Measurements from ENCODE around the gene UGT1A9.
A peak's percentile ranks its signal among the peaks of the same experiment; 100 is the strongest.

The UGT1A9 gene

DNA sequence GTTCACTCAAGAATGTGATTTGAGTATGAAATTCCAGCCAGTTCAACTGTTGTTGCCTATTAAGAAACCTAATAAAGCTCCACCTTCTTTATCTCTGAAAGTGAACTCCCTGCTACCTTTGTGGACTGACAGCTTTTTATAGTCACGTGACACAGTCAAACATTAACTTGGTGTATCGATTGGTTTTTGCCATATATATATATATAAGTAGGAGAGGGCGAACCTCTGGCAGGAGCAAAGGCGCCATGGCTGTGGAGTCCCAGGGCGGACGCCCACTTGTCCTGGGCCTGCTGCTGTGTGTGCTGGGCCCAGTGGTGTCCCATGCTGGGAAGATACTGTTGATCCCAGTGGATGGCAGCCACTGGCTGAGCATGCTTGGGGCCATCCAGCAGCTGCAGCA is 88.3 kb downstream of the UGT1A9 start, which contains the start of gene UGT1A1:
UGT1A1 (plus strand) TSS at position 228 of the 400 bp plus-strand sequence; CDS start at position 246, 18 bp downstream.
- TF ChIP-seq CTCF (IDR thresholded peaks at IDR 0.05; ENCODE audit: low read length, missing control alignments), result no peak
- no peak for DNase-seq (ENCODE audit: low read depth)
- no peak within 1 kb of the TSS for H3K4me3 ChIP-seq (replicated peaks; ENCODE audit: low read depth, low read length)

DNA sequence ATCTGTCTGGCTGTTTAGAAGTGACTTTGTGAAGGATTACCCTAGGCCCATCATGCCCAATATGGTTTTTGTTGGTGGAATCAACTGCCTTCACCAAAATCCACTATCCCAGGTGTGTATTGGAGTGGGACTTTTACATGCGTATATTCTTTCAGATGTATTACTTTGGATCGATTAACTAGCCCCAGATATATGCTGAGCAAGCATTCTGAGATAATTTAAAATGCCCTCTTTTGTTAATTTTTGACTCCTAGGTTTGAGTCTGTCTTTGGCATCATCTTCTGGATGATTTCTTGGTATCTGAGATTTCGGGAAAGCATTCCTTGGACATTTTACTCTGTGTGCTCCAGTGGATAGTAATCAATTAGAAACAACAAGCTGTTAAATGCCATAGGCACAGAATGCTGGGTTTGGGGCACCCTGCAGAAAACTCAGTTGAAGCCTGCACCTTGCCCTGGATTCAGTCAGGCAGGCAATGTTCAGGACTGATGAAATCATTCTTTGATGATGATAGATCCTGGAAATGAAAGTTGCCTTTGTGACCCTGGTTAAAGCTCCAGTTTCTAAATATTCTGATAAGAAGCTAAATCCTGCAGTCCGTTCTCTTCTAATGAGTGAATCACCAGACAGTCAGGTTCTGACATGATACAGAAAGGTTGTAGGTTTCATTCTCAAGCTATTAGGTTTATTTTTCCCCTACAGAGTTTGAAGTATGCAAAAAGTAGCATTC is 89.5 kb downstream of the UGT1A9 start:
- TF ChIP-seq CTCF (IDR thresholded peaks at IDR 0.05; ENCODE audit: low read length, missing control alignments), result no peak
- DNase-seq (ENCODE audit: low read depth), result peak; percentile 4
- no peak overlapping the region for H3K4me3 ChIP-seq (replicated peaks; ENCODE audit: low read depth, low read length)

DNA sequence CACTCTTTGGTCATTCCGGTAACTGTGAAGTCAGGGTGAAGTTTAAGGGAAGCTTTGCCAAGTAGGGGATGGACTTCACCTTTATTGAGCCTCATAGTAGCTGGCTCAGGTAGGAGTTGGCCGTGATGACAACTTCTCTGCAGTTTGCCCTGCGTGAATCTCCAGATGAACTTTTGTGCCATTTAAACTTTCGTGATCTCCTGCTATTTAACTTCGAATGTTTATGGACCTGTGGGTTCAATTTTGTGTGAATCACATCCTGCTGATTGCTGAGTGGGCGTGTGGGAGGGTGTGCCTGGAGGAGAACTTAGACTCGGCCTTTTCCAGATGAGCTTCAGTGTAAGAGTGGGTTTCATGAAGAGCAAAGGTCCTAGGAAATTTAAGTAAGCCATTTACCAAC is 92.6 kb downstream of the UGT1A9 start:
- no peak for TF ChIP-seq CTCF (IDR thresholded peaks at IDR 0.05; ENCODE audit: low read length, missing control alignments)
- peak; percentile 66 for DNase-seq (ENCODE audit: low read depth)
- H3K4me3 ChIP-seq (replicated peaks; ENCODE audit: low read depth, low read length), result no peak overlapping the region

DNA sequence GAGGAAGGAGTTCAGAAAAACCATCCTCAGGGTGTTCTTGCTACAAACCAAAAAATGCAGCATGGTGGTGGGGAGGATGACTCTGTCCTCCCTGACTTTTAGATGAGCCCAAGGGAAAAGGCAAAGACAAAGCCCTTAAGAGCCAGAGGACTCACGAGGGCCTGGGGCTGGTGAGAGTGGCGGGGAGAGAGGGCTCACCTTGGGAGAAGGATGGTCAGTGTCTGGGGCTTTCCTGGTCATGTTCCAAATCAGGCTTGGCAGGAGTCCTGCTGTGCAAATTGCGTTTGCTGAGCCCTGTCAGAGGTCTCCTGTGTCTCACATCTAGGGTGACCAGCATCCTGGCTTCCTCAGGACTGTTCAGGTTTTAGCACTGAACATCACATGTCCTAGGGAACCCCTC is 93.1 kb downstream of the UGT1A9 start:
- no peak overlapping the region for H3K4me3 ChIP-seq (replicated peaks; ENCODE audit: low read depth, low read length)
- TF ChIP-seq CTCF (IDR thresholded peaks at IDR 0.05; ENCODE audit: low read length, missing control alignments), result no peak
- no peak for DNase-seq (ENCODE audit: low read depth)

GRCh38 chr2:233766416-233766815 is 94.7 kb downstream of the UGT1A9 start:
- TF ChIP-seq CTCF (IDR thresholded peaks at IDR 0.05; ENCODE audit: low read length, missing control alignments), result no peak
- DNase-seq (ENCODE audit: low read depth), result no peak

GRCh38 chr2:233768076-233768475 is 96.4 kb downstream of the UGT1A9 start:
- H3K4me3 ChIP-seq (replicated peaks; ENCODE audit: low read depth, low read length), result no peak overlapping the region
- no peak for TF ChIP-seq CTCF (IDR thresholded peaks at IDR 0.05; ENCODE audit: low read length, missing control alignments)
- no peak for DNase-seq (ENCODE audit: low read depth)

More at GRCh38 chr2:233766416-233766815, 94.7 kb downstream of the UGT1A9 start:
- no peak overlapping the region for H3K4me3 ChIP-seq (replicated peaks; ENCODE audit: low read depth, low read length)

- no peak overlapping the region for H3K4me3 ChIP-seq (replicated peaks; ENCODE audit: low read depth, low read length)
- DNase-seq (ENCODE audit: low read depth), result no peak
- no peak for TF ChIP-seq CTCF (IDR thresholded peaks at IDR 0.05; ENCODE audit: low read length, missing control alignments)
These were observed 97.6 kb downstream of the UGT1A9 start for GRCh38 chr2:233769260-233769659.

Data from fibroblast of pulmonary artery (primary cell).